KOPT-K1 (cell line): ENCODE data around the gene PIP5K1A.
"Not testable (repeated sequence)": the region's sequence is repeated elsewhere in the genome, so short reads cannot be mapped to it uniquely, and the experiment has no call there.

Experiments used
- H3K27ac ChIP-seq: fragments of 200-600 bp; sonication (generic); 2 replicates; pipeline ENCODE4 v1.5.1; 2016; ENCODE audit warnings: antibody characterized with exemption, mild to moderate bottlenecking, low read depth, low read length; ENCODE audit not compliant: poor library complexity, severe bottlenecking
- H3K36me3 ChIP-seq: fragments of 200-600 bp; sonication (generic); 2 replicates; pipeline ENCODE4 v1.5.1; 2017; ENCODE audit warnings: antibody characterized with exemption, mild to moderate bottlenecking, low read length, moderate library complexity; ENCODE audit not compliant: insufficient read depth
- H3K9me3 ChIP-seq: fragments of 200-600 bp; sonication (generic); 2 replicates; pipeline ENCODE4 v1.5.1; 2017; ENCODE audit warnings: antibody characterized with exemption, low read length, mild to moderate bottlenecking; ENCODE audit not compliant: insufficient read depth, poor library complexity, severe bottlenecking

Gene PIP5K1A

DNA sequence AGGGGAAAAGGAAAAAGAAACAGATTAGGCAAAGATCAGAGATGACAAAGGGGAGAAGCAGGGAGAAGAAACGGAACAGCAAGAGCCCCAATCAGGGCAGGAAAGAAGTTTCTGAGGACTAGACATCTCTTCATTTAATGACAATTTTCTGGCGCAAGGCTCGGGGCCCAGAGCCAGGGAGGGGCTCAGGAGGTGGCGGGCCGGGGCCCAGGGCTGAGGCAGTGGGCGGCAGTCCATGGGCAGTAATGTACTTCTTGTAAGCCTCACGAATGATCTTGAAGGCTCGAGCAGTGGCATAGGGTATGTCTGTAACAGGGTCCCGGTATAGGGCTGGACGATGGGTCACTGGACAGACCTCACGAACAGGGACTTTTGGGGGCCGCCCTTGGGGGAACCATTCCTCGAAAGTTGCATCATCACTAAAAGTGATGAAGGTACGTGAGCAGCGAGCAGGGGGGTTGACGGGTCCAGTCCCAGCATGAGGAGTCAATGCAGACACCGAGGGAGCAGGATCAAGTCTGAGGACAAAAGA, 21.8 kb upstream of the PIP5K1A start:
- Histone ChIP-seq H3K27ac (no peak overlapping the region), H3K36me3 (peaks cover 88% of the 10 kb centered on the region), H3K9me3 (no peaks in the 10 kb centered on the region)

DNA sequence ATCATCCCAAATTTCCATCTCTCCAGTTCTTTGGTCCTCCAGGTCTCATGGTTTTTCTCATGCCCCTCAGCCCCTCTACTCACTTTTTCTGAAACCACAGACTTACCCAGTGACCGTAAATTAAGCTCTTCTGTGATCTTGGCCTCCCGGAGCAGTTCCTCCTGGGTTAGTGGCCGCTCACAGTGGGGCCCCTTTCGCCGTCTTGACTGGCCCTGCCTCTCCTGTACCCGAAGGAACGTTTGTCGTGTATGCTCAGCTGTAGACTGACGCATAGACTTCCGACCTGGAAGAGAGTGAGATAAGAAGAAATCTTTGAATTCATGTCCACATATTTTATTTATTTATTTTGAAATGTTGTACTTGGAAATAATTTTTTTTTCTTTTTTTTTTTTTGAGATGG, 14.1 kb upstream of the PIP5K1A start:
- Histone ChIP-seq H3K36me3 (peaks cover 68% of the 10 kb centered on the region), H3K27ac (no peak overlapping the region), H3K9me3 (no peaks in the 10 kb centered on the region)

DNA sequence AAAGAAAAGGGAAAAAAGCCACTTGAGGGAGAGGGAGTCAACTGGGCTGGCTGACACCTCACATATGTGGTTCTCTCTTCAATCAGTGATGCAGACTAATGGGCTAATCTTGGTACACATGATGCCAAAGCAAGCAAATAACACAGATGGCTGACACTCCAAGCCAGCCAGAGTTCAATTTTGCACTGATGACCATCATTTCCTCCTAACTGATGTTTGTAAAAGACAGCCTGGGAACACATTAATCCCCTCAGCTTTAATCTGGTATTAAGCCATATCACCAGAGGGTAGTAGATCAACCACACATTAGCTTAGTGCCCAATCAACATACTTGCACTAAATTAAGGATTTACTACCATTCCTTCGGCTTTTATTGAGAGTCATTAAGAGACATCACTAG, 11.1 kb upstream of the PIP5K1A start:
- Histone ChIP-seq H3K27ac (no peak overlapping the region), H3K9me3 (no peaks in the 10 kb centered on the region), H3K36me3 (peaks cover 38% of the 10 kb centered on the region)

DNA sequence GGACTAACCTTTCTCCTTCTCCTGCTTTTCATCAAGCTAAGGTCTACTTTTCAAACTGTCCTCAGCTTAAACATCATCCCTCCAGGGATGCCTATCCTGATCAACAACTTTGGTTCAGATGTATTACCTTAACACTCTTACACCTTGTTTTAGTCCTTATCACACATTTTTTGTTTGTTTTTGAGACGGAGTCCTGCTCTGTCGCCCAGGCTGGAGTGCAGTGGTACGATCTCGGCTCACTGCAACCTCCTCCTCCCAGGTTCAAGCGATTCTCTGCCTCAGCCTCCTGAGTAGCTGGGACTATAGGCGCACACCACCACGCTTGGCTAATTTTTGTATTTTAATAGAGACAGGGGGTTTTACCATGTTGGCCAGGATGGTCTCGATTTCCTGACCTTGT, 9.7 kb upstream of the PIP5K1A start:
- peaks cover 24% of the 10 kb centered on the region for H3K36me3 ChIP-seq
- H3K9me3 ChIP-seq: not testable (repeated sequence)
- peak overlapping the region; percentile 76 for H3K27ac ChIP-seq

DNA sequence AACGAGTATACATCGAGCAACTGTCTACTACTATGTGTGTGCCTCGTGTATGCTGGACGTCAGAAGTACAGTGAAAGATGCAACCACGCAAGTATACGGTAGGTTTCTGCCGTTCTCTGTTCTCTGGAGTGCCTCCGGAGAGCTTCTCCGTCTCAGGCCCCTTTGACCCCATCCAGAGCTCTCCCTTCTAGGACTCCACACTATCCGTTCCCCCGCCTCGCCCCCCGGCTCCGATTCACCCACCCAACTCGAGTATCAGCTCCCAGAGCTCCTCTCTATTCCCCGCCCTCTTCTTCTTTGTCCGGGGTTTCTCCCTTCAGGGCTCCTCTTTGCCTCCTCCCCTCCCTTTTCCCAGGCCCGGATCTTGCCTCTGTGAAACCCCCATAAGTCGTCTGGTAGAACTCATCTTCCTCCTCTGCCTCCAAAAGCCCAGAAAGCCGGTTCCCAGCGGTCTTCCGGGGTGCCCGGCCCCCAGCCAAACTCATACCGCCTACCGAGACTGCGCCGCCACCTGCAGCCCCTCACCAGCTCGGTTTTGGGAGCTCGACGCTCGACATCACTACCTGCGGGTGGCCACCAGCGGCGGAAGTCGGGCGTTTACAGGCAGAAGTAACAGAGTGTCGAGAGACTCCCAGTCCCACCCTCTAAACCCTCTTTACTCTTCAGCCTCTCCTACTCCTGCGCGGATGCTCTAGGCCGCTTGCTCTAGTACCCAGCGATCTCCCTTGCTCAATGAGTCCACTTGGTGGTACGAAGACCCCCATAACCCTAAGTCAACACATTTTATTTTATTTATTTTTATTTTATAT, 8.5 kb upstream of the PIP5K1A start, which contains the start of gene VPS72:
TSS of gene VPS72 (minus strand) at position 561 of the 809 bp plus-strand sequence. CDS start at position 485, 76 bp downstream.
- Histone ChIP-seq H3K36me3 (peaks cover 12% of the 10 kb centered on the region), H3K27ac (peak within 1 kb of the TSS; percentile 76), H3K9me3 (no peaks in the 10 kb centered on the region)

DNA sequence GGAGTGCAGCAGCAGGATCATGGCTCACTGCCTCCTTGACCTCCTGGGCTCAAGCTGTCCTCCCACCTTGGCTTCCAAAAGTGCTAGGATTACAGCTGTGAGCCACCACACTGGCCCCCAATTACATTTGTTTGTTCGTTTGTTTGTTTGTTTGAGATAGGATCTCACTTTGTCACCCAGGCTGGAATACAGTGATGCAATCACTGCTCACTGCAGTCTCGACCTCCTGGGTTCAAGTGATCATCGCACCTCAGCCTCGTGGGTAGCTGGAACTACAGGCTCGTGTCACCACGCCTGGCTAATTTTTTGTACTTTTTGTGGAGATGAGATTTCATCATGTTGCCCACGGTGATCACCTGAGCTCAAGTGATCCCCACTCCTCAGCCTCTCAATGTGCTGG, 6.3 kb upstream of the PIP5K1A start:
- Histone ChIP-seq H3K9me3 (no peaks in the 10 kb centered on the region), H3K36me3 (no peaks in the 10 kb centered on the region), H3K27ac (no peak overlapping the region)

DNA sequence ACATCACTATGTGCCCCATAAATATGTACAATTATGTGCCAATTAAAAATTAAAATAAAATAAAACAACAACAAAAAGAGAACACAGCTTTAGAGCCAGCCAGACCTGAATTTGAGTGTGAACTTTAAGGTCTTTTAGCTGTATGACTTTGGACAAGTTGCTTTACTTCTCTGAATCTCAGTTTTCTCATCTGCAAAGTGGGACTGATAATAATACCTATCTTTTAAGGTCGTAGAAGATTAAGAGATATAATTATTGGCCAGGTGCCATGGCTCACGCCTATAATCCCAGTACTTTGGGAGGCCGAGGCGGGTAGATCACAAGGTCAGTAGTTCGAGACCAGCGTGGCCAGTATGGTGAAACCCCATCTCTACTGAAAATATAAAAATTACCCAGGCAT, 5.0 kb upstream of the PIP5K1A start:
- H3K36me3 ChIP-seq: no peaks in the 10 kb centered on the region

DNA sequence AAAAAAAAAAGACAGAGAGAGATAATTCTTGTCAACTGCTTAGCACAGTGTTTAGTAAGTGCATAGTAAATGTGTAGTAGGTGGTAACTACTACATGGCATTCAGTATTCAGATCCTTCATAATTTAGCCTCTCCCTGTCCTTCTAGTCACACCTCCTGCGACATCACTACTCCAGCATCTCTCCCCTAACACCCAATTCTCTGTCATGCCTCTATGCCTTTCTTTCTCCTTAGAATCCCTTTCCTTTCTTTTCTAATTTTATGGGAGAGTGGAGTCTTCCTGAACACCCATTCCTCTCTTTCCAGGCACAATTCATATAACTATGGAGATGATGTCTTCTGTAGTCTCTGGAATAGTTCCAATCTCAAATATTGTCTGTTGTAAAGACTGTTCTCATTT, 4.5 kb upstream of the PIP5K1A start:
- Histone ChIP-seq H3K9me3 (no peaks in the 10 kb centered on the region), H3K36me3 (no peaks in the 10 kb centered on the region), H3K27ac (no peak overlapping the region)

More for the DNA sequence above, 5.0 kb upstream of the PIP5K1A start:
- no peak overlapping the region for H3K27ac ChIP-seq
- H3K9me3 ChIP-seq: no peaks in the 10 kb centered on the region

DNA sequence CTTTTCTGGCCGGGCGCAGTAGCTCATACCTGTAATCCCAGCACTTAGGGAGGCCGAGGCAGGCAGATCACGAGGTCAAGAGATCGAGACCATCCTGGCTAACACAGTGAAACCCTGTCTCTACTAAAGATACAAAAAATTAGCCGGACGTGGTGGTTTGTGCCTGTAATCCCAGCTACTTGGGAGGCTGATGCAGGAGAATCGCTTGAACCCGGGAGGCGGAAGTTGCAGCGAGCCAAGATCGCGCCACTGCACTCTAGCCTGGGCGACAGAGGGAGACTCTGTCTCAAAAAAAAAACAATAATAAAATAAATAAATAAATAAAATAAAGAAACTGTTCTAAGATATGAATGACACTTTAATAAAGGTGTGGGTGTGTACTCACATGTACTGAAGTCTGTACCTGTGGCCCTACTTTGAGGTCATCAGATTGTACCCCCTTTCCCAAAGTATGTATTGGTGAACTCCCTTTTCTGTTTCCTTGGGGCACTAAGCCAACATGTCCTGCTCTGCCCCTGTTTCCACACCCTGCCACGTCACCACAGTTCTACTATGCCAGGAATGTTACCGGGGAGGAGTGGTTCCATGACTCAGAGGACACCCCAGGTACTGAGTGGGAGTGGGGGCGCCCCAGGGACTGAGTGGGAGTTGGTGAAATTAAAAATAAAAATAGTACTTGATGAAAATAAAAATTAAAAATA, 3.3 kb upstream of the PIP5K1A start:
- H3K36me3 ChIP-seq, H3K9me3 ChIP-seq, H3K27ac ChIP-seq: not testable (repeated sequence)

DNA sequence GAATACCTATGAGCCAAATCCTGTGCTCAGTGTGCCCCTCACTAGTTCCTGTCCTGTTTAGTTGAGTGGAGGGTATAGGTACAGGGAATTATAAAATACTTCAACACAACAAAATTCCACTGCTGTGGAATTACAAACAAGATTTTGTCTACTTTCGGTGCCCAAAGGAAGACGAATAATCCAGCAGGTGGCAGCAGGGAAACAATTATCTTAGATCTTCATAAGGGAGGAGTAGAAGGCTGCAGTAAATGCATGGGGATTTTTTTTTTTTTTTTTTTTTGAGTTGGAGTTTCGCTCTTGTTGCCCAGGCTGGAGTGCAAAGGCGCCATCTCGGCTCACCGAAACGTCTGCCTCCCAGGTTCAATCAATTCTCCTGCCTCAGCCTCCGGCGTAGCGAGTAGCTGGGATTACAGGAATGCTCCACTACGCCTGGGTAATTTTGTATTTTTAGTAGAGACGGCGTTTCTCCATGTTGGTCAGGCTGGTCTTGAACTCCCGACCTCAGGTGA, 2.0 kb upstream of the PIP5K1A start:
- Histone ChIP-seq H3K27ac (no peak overlapping the region), H3K36me3 (0 out of 2 replicates have a peak, but pooled peaks cover under 1% of the 10 kb centered on the region), H3K9me3 (no peaks in the 10 kb centered on the region)

DNA sequence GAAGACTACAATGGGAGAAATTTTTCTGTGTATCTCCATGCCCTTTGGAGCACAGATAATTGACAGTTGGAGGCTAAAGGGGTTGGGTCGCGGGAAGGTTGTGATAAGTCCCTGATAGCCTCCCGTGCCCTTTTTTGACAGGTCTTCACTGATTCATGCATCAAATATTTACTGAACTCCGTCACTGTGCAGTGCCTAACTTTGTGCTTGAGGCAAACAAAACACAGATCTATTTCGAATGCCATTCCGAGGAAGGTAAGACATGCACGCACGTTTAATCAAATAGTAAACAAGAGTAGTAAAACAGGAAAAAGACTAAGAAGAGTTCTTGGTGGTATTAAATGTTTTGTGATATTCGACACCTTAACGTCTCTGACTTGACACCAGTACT, 494 bp upstream of the PIP5K1A start:
- Histone ChIP-seq H3K9me3 (no peaks in the 10 kb centered on the region), H3K36me3 (peaks cover 15% of the 10 kb centered on the region)

DNA sequence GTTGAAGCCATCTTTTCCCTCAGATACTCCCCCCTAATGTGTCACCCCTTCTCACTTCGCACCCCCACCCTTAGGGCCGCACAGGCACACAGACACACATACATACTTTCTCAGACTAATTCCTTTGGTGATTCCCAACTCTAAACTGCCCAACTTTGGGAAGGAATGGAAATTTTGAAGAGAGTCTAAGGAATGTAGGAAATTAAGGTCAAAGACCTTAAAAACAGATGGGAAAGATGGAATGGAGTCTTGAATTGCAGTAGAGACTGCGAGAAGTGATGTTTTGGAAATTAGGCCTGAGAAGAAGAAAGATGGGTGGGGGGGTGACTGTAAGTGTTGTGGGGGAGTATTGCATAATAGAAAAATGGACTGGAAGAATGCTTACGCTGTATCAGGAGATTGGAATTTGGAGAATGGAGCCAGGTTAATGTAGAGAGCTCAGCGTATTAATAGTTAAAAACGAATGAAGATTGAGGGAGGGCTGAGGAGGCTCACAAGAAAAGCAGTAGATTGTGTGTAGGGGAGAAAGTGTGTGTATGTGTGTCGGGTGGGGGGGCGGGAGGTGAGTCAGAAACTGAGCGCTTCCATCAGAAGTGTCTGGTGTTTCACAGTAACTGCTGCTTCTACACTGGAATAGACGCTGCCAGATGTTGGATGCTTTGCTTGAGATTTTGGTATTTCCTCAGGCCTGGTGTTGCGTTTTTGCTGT, 1.7 kb downstream of the PIP5K1A start:
- H3K9me3 ChIP-seq: no peaks in the 10 kb centered on the region
- H3K27ac ChIP-seq: peak overlapping the region; percentile 82
- H3K36me3 ChIP-seq: peaks cover 37% of the 10 kb centered on the region

More for the DNA sequence above, 494 bp upstream of the PIP5K1A start:
- H3K27ac ChIP-seq: peak overlapping the region; percentile 82

DNA sequence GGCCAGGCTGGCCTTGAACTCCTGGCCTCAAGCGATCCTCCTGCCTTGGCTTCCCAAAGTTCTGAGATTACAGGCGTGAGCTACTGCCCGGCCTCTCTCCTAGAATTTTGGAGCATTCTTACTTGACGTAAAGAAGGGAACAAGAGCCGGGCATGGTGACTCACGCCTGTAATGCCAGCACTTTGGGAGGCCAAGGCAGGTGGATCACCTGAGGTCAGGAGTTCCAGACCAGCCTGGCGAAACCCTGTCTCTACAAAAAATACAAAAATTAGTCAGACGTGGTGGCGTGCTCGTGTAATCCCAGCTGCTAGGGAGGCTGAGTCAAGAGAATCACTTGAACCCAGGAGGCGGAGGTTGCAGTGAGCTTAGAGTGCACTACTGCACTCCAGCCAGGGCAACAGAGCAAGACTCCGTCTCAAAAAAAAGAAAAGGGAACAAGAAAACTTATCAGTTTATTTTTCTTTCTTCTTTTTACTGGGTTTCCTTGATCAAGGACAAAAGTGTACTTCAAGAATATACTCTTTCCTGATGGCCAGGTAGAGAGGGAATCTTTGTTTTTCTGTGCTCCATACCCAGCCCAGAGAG, 7.1 kb downstream of the PIP5K1A start:
- not testable (repeated sequence) for H3K9me3 ChIP-seq, H3K27ac ChIP-seq
- H3K36me3 ChIP-seq: peaks cover 91% of the 10 kb centered on the region

DNA sequence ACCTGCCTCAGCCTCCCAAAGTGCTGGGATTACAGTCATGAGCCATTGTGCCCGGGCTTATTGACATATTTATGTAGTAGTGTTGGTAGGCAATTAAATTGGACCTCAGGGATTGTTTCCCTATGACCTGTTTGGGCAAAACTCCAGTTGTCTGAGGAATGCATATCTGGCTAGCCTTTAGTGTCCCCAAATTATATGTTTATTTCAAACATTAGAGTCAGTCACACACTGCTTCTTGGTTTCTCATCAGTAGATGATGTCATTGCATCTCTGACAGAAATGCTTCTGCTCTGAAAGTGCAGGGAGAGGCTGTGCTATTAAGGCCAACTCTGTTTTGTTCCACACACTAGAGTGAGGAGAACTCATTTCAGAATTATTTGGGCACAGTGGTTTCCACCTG, 12.5 kb downstream of the PIP5K1A start:
- peaks cover 87% of the 10 kb centered on the region for H3K36me3 ChIP-seq
- no peaks in the 10 kb centered on the region for H3K9me3 ChIP-seq
- H3K27ac ChIP-seq: no peak overlapping the region
